OCI-LY1 (cell line): Measurements from ENCODE around the gene LMTK3.

Source experiments
- CTCF ChIP-seq: fragments of 200-600 bp; sonication (generic), shearing (Covaris generic); IDR thresholded peaks from 2 replicates; pipeline ENCODE4 v1.5.1; 2017; ENCODE audit warnings: mild to moderate bottlenecking, antibody characterized with exemption, low read length, moderate library complexity, mixed read lengths
- EZH2 ChIP-seq: fragments of 200-600 bp; sonication (generic), shearing (Covaris generic); IDR thresholded peaks from 2 replicates; pipeline ENCODE4 v1.8.0; 2017; ENCODE audit warnings: borderline replicate concordance, mixed run types, mild to moderate bottlenecking, antibody characterized with exemption, low read length, moderate library complexity, mixed read lengths

DNA sequence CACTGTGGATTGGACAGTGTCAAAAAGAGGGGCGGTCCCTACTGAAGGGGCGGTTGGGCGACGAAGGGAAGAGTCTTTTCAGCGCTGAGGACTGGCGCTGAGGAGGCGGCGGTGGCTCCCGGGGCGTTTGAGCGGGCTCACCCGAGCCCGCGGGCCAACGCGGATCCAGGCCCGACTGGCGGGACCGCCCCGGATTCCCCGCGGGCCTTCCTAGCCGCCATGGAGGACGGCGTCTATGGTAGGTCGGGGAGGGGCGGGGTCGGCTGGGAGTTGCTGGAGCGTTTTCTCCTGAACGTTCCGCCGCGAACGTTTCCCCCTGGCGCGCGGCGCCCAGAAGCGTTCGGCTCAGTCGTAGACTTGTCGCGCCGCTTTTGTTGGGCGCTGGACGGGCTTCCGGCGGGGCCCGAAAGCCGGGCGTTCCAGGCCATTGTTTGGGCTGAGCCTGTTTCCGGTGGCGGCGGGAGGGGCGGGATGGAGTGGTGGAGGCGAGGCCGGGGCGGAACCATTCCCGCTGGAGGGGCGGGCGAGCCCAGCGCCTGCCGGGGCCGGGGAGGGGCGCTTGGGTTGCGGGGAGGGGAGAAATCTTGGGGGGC is 42.2 kb downstream of the LMTK3 start, which contains the start of gene CYTH2:
- TF ChIP-seq CTCF (no peak), EZH2 (no peak)
